PFSK-1 (cell line): Measurements from ENCODE around the gene GGNBP2.

Source experiments
- POLR2AphosphoS5 ChIP-seq: IDR thresholded peaks from 2 replicates; pipeline ENCODE4 v1.6.1; 2012; ENCODE audit warnings: low read depth, mild to moderate bottlenecking, control low read depth, low read length, moderate library complexity
- SIN3A ChIP-seq: IDR thresholded peaks from 2 replicates; pipeline ENCODE4 v1.6.1; 2012; ENCODE audit warnings: mild to moderate bottlenecking, low read length, moderate library complexity, borderline replicate concordance; ENCODE audit not compliant: insufficient read depth
- TAF1 ChIP-seq: IDR thresholded peaks from 2 replicates; pipeline ENCODE4 v1.6.1; 2012; ENCODE audit warnings: low read length, control low read depth, borderline replicate concordance; ENCODE audit not compliant: insufficient read depth

- TF ChIP-seq TAF1: no peak
- no peak for TF ChIP-seq SIN3A
- no peak for TF ChIP-seq POLR2AphosphoS5
Measured at GRCh38 chr17:36631022-36631421, 86.3 kb downstream of the GGNBP2 start.
